Measurements from ENCODE around the gene HORMAD1. TPM values are rescaled to one million over a fixed set of nuclear protein-coding genes. Genes with fewer than 3 reads are reported as not detected.
A peak's percentile ranks its signal among the peaks of the same experiment; 100 is the strongest.
"Not testable (repeated sequence)": the region's sequence is repeated elsewhere in the genome, so short reads cannot be mapped to it uniquely, and the experiment has no call there.

Gene HORMAD1
- total and polyA plus RNA-seq, 12 donors = 0.14 to 0.46 (median 0.27) TPM; not detected in 8

DNA sequence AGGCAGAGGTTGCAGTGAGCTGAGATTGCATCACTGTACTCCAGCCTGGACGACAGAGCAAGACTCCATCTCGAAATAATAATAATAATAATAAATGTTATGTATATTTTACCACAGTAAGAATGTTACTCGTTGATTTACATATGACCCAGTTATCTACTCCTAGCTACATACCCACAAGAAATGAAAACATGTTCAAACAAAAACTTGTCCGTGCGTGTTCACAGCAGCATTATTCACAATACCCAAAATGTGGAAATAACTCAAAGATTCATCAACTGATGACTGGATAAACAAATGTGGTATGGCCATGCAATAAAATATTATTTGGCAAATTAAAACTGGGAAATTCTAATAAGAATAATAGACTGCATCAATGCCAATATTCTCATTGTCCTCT lies 59.5 kb downstream of the HORMAD1 start:
- TF ChIP-seq POLR2A (IDR thresholded peaks at IDR 0.05) = no peak
- TF ChIP-seq, protein P1, sequence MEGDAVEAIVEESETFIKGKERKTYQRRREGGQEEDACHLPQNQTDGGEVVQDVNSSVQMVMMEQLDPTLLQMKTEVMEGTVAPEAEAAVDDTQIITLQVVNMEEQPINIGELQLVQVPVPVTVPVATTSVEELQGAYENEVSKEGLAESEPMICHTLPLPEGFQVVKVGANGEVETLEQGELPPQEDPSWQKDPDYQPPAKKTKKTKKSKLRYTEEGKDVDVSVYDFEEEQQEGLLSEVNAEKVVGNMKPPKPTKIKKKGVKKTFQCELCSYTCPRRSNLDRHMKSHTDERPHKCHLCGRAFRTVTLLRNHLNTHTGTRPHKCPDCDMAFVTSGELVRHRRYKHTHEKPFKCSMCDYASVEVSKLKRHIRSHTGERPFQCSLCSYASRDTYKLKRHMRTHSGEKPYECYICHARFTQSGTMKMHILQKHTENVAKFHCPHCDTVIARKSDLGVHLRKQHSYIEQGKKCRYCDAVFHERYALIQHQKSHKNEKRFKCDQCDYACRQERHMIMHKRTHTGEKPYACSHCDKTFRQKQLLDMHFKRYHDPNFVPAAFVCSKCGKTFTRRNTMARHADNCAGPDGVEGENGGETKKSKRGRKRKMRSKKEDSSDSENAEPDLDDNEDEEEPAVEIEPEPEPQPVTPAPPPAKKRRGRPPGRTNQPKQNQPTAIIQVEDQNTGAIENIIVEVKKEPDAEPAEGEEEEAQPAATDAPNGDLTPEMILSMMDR (IDR thresholded peaks at IDR 0.05) = no peak
- no peak for DNase-seq
- H3K4me3 ChIP-seq = no peak overlapping the region
- intact Hi-C loops (cut with DNase I) = no loop called here
- no peaks in the 10 kb centered on the region for H3K9me3 ChIP-seq (replicated peaks in 1 of 3)
- no peak overlapping the region for H3K27ac ChIP-seq
- no peaks in the 10 kb centered on the region for H3K27me3 ChIP-seq
- 90 to 96% (median 93%) methylated on average over 5 of the region's 5 CpGs for WGBS, 4 donors
- peaks cover 0 to 6% of the 10 kb centered on the region in 2 donors for H3K4me1 ChIP-seq (replicated peaks in 1 of 2)
- H3K36me3 ChIP-seq (replicated peaks in 1 of 2) = peaks cover 0 to 19% of the 10 kb centered on the region in 2 donors

DNA sequence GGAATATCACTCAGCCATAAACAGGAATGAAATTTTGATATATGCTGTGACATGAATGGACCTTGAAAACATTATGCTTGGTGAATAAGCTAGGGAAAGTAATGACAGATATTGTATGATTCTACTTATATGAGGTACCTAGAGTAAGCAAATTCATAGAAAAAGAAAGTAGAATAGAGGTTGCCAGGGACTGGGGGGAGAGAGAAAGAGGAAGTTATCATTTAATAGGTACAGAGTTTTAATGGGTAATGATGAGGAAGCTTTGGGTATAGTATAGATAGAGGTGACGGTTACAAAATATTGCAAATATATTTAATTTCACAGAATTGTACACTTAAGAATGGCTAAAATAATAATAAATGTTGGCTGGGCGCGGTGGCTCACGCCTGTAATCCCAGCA lies 60.1 kb downstream of the HORMAD1 start:
- WGBS, 4 donors = 82 to 97% (median 86%) methylated on average over 4 of the region's 4 CpGs
- intact Hi-C loops (cut with DNase I) = no loop called here
- Histone ChIP-seq H3K27ac (no peak overlapping the region), H3K4me1 (replicated peaks in 1 of 2) (peaks cover 0 to 1% of the 10 kb centered on the region in 2 donors), H3K36me3 (replicated peaks in 1 of 2) (peaks cover 0 to 19% of the 10 kb centered on the region in 2 donors), H3K27me3 (no peaks in the 10 kb centered on the region), H3K4me3 (no peak overlapping the region), H3K9me3 (replicated peaks in 1 of 3) (no peaks in the 10 kb centered on the region)
- DNase-seq = no peak
- TF ChIP-seq, protein P1 (IDR thresholded peaks at IDR 0.05) = no peak
- no peak for TF ChIP-seq POLR2A (IDR thresholded peaks at IDR 0.05)

DNA sequence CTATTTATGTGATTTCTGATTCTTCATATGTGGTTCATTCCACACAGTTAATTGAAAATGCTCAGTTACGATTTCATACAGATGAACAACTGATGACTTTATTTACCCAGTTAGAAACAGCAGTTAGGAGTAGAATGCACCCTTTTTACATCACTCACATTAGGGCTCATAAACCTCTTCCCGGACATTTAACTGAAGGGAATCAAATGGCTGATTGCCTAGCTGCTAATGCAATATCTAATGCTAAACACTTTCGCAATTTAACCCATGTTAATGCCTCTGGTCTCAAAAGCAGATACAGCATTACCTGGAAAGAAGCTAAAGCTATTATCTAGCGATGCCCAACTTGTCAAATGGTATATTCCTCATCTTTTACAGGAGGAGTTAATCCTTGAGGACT lies 63.6 kb downstream of the HORMAD1 start:
- H3K27ac ChIP-seq; H3K4me3 ChIP-seq; H3K27me3 ChIP-seq; H3K9me3 ChIP-seq (replicated peaks in 1 of 3); intact Hi-C loops (cut with DNase I); H3K4me1 ChIP-seq (replicated peaks in 1 of 2); DNase-seq: not testable (repeated sequence)
- H3K36me3 ChIP-seq (replicated peaks in 1 of 2) = peaks cover 0 to 17% of the 10 kb centered on the region in 2 donors
- WGBS, 4 donors = 88 to 98% (median 93%) methylated on average over 4 of the region's 4 CpGs

DNA sequence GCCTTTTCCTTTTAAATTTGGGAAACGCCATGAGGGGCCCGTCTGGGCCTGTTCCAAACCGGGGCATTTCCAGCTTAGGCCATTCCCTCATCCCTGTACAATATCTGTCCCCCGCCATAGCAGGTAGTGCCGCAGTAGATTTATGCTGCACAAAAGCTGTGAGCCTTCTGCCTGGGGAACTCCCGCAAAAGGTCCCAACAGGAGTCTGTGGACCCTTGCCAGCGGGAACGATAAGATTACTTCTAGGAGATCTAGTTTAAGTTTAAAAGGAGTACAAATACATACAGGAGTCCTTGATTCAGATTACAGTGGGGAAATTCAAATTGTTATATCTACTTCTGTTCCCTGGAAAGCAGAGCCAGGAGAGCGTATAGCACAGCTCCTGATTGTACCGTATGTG lies 66.1 kb downstream of the HORMAD1 start:
- H3K27me3 ChIP-seq; H3K27ac ChIP-seq; H3K4me3 ChIP-seq; H3K4me1 ChIP-seq (replicated peaks in 1 of 2); H3K9me3 ChIP-seq (replicated peaks in 1 of 3); intact Hi-C loops (cut with DNase I); H3K36me3 ChIP-seq (replicated peaks in 1 of 2); DNase-seq: not testable (repeated sequence)
- WGBS, 4 donors = 92 to 97% (median 97%) methylated on average over 10 of the region's 10 CpGs

DNA sequence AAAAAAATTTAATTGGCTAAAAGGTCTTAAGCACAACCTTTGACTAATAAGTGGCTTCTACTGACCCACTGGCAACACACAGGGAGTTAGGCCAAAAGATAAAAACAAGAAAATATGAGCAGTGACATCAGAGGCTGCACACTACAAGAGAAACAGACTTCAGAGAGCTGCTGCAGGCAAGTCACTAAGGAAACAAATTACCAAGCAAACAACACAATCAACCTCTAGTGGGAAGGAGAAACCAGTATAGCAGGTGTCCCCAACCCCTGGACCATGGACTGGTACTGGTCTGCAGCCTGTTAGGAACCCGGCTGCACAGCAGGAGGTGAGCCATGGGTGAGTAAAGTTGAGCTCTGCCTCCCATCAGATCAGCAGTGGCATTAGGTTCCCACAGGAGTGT lies 70.5 kb downstream of the HORMAD1 start:
- TF ChIP-seq, protein P1 (IDR thresholded peaks at IDR 0.05) = no peak
- no peak for TF ChIP-seq POLR2A (IDR thresholded peaks at IDR 0.05)

More for the DNA sequence above, 70.5 kb downstream of the HORMAD1 start:
- Histone ChIP-seq H3K9me3 (replicated peaks in 1 of 3) (no peaks in the 10 kb centered on the region), H3K4me3 (no peak overlapping the region), H3K36me3 (replicated peaks in 1 of 2) (peaks cover 0 to 25% of the 10 kb centered on the region in 2 donors), H3K27ac (peak overlapping the region in 2 of 5 donors; percentile 48 to 58), H3K27me3 (no peaks in the 10 kb centered on the region), H3K4me1 (replicated peaks in 1 of 2) (peaks cover 9 to 13% of the 10 kb centered on the region in 2 donors)
- intact Hi-C loops (cut with DNase I) = no loop called here
- WGBS, 4 donors = 57 to 74% (median 74%) methylated on average over 1 of the region's 1 CpG; no CpG with 5 or more reads in 1 of the 4 donors
- peak in 2 of 7 donors; percentile 20 to 48 for DNase-seq

Data from adrenal gland (tissue), 12 donors.